ENCODE results near the gene KLK10. TPM values are rescaled to one million over a fixed set of nuclear protein-coding genes. Genes with fewer than 3 reads are reported as not detected.

The KLK10 gene
- total RNA-seq, 2 experiments from 2014 or later: not detected

- peaks cover 4 to 22% of the 10 kb centered on the region in 2 experiments for H3K27me3 ChIP-seq (ENCODE audit: control insufficient read depth in 1 of 2, insufficient read depth in 2 of 2, low read length in 2 of 2)
- CTCF ChIA-PET: no interaction called here
Observed at GRCh38 chr19:51029718-51030117, 10.2 kb upstream of the KLK10 start.

GRCh38 chr19:51027873-51028272 lies 8.4 kb upstream of the KLK10 start:
- peaks cover 0 to 4% of the 10 kb centered on the region in 2 experiments for H3K9me3 ChIP-seq (ENCODE audit: control insufficient read depth in 1 of 2, insufficient read depth in 1 of 2, low read length in 2 of 2)
- ChIA-PET POLR2A (no interaction called here), CTCF (no interaction called here)
- no peaks in the 10 kb centered on the region for H3K36me3 Mint-ChIP-seq (ENCODE audit: low read depth)
- ATAC-seq (ENCODE audit: poor library complexity) (no peak), DNase-seq (no peak)
- H3K4me1 ChIP-seq (ENCODE audit: insufficient read depth, low read length): no peaks in the 10 kb centered on the region
- no peak overlapping the region for H3K27ac ChIP-seq (ENCODE audit: low read depth in 1 of 2, low read length in 2 of 2)
- peaks cover 66% of the 10 kb centered on the region for H3K27me3 Mint-ChIP-seq
- TF ChIP-seq CTCF (IDR thresholded peaks at IDR 0.05): no peak
- no peak overlapping the region for H3K4me3 ChIP-seq (ENCODE audit: low read length)
- no peaks in the 10 kb centered on the region for H3K36me3 ChIP-seq (ENCODE audit: insufficient read depth, low read length)
- H3K27me3 ChIP-seq (ENCODE audit: control insufficient read depth in 1 of 2, insufficient read depth in 2 of 2, low read length in 2 of 2): peaks cover 2 to 28% of the 10 kb centered on the region in 2 experiments
- intact Hi-C loops (cut with DNase I, micrococcal nuclease): no loop called here
- H3K4me1 Mint-ChIP-seq (ENCODE audit: low read depth): no peaks in the 10 kb centered on the region
- H3K27ac Mint-ChIP-seq: no peak overlapping the region
- H3K9me3 Mint-ChIP-seq: no peaks in the 10 kb centered on the region
- H3K4me3 Mint-ChIP-seq: no peak overlapping the region

More at GRCh38 chr19:51029718-51030117, 10.2 kb upstream of the KLK10 start:
- H3K9me3 ChIP-seq (ENCODE audit: control insufficient read depth in 1 of 2, insufficient read depth in 1 of 2, low read length in 2 of 2): peaks cover 0 to 4% of the 10 kb centered on the region in 2 experiments
- H3K27ac Mint-ChIP-seq: no peak overlapping the region
- no peaks in the 10 kb centered on the region for H3K4me1 Mint-ChIP-seq (ENCODE audit: low read depth)
- peaks cover 64% of the 10 kb centered on the region for H3K27me3 Mint-ChIP-seq
- H3K27ac ChIP-seq (ENCODE audit: low read depth in 1 of 2, low read length in 2 of 2): no peak overlapping the region
- no peak for ATAC-seq (ENCODE audit: poor library complexity)
- H3K36me3 ChIP-seq (ENCODE audit: insufficient read depth, low read length): no peaks in the 10 kb centered on the region
- no peaks in the 10 kb centered on the region for H3K36me3 Mint-ChIP-seq (ENCODE audit: low read depth)
- DNase-seq: no peak
- no peak overlapping the region for H3K4me3 Mint-ChIP-seq
- POLR2A ChIA-PET: no interaction called here
- intact Hi-C loops (cut with DNase I, micrococcal nuclease): no loop called here
- H3K4me1 ChIP-seq (ENCODE audit: insufficient read depth, low read length): no peaks in the 10 kb centered on the region
- H3K9me3 Mint-ChIP-seq: no peaks in the 10 kb centered on the region
- TF ChIP-seq CTCF (IDR thresholded peaks at IDR 0.05): no peak
- H3K4me3 ChIP-seq (ENCODE audit: low read length): no peak overlapping the region

GRCh38 chr19:51027126-51027806 lies 7.8 kb upstream of the KLK10 start:
- DNase-seq: no peak
- TF ChIP-seq CTCF (IDR thresholded peaks at IDR 0.05): no peak
- Histone ChIP-seq H3K27me3 (ENCODE audit: control insufficient read depth in 1 of 2, insufficient read depth in 2 of 2, low read length in 2 of 2) (peaks cover 4 to 32% of the 10 kb centered on the region in 2 experiments), H3K9me3 (ENCODE audit: control insufficient read depth in 1 of 2, insufficient read depth in 1 of 2, low read length in 2 of 2) (peaks cover 0 to 4% of the 10 kb centered on the region in 2 experiments), H3K36me3 (ENCODE audit: insufficient read depth, low read length) (no peaks in the 10 kb centered on the region), H3K27ac (ENCODE audit: low read depth in 1 of 2, low read length in 2 of 2) (no peak overlapping the region), H3K4me1 (ENCODE audit: insufficient read depth, low read length) (no peaks in the 10 kb centered on the region), H3K4me3 (ENCODE audit: low read length) (no peak overlapping the region)
- peaks cover 73% of the 10 kb centered on the region for H3K27me3 Mint-ChIP-seq
- H3K4me3 Mint-ChIP-seq: no peak overlapping the region
- H3K36me3 Mint-ChIP-seq (ENCODE audit: low read depth): no peaks in the 10 kb centered on the region
- H3K9me3 Mint-ChIP-seq: no peaks in the 10 kb centered on the region
- CTCF ChIA-PET: no interaction called here
- no peaks in the 10 kb centered on the region for H3K4me1 Mint-ChIP-seq (ENCODE audit: low read depth)
- no peak for ATAC-seq (ENCODE audit: poor library complexity)
- H3K27ac Mint-ChIP-seq: no peak overlapping the region
- intact Hi-C loops (cut with DNase I, micrococcal nuclease): no loop called here
- POLR2A ChIA-PET: no interaction called here
